Activated T-cell treated with anti-CD3 and anti-CD28 coated beads, Interleukin-2, amount 50 U/mL, for 4 hours (primary cell): ENCODE measurements around the gene TAF3. TPM values are rescaled to one million over a fixed set of nuclear protein-coding genes. Genes with fewer than 3 reads are reported as not detected.

Experiments used
- ATAC-seq, 2 donors: fragments of 200-7000 bp; cut with Tn5 transposase; one replicate each; pipeline ENCODE4 v1.10.0; 2021
- DNase-seq: peaks from one replicate; pipeline ENCODE4 v3.0.0-alpha.2; 2020
- H3K27me3 Mint-ChIP-seq: one replicate; pipeline ENCODE4 v1.8.0; 2021; ENCODE audit warnings: low read depth, mixed read lengths
- H3K36me3 Mint-ChIP-seq: one replicate; pipeline ENCODE4 v1.8.0; 2022; ENCODE audit warnings: mixed read lengths; ENCODE audit not compliant: insufficient read depth
- H3K4me1 Mint-ChIP-seq: one replicate; pipeline ENCODE4 v1.8.0; 2021; ENCODE audit warnings: low read depth, mixed read lengths
- H3K4me3 Mint-ChIP-seq: one replicate; pipeline ENCODE4 v1.8.0; 2021; ENCODE audit warnings: mild to moderate bottlenecking, moderate library complexity, mixed read lengths
- H3K9me3 Mint-ChIP-seq: one replicate; pipeline ENCODE4 v1.8.0; 2021; ENCODE audit warnings: mixed read lengths
- total RNA-seq, 3 donors: library from RNA; stranded (reverse); gene quantifications; one replicate each; pipeline ENCODE4 v1.2.1, GENCODE V29; 2021

Gene TAF3
- total RNA-seq, 3 donors from 2014 or later, result 21.0 to 22.2 (median 22.0) TPM

DNA sequence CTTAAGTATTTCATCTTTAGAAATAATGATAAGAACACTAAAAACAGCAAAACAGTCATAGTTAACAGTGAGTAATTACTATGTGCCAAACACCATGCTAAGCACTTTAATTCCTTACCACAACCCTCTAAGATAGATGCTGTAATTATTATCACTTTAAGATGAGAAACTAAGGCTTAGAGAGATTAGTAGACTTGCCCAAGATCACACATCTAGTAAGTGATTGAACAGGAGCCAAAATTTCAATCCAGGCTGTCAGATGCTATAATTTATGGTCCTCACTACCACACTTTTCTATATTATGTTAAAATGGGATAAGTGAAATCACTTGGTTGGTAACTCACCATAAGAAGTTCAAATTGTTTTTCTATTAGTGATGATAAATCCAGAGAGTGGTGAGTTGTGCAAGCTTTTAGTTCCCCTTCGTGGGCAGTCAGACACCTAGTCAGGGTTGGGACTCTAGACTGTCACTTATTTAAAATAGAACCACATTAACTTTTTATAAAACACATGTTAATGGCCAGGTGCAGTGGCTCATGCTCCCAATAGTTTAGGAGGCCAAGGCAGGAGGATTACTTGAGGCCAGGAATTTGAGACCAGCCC is 150.3 kb downstream of the TAF3 start:
- Mint-ChIP-seq H3K4me1 (peaks cover 5% of the 10 kb centered on the region), H3K27me3 (no peaks in the 10 kb centered on the region), H3K36me3 (peaks cover 42% of the 10 kb centered on the region), H3K4me3 (no peak overlapping the region), H3K9me3 (no peaks in the 10 kb centered on the region)
- DNase-seq (no peak), ATAC-seq (peak in 1 of 2 donors; percentile 38)

DNA sequence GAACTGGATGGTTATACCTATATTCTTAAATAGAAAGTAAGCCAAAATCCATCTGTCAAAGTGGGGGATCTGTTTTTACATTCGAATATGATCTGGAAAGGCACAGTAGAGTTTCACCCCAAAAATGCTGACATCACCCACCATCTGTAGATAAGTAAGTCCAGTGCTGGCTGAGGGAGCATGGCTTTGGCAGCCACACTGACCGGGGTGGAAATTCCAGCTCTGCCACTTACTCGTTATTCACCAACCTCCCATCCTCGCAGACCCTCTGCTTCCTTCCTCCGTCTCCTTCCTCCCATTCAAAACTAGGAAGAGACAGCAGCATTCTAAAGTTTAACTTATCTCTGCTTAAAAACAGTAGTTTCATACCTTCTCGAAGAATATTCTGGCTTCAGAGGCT is 151.3 kb downstream of the TAF3 start:
- H3K9me3 Mint-ChIP-seq, result no peaks in the 10 kb centered on the region
- ATAC-seq (no peak), DNase-seq (no peak)
- no peaks in the 10 kb centered on the region for H3K27me3 Mint-ChIP-seq
- no peak overlapping the region for H3K4me3 Mint-ChIP-seq
- H3K4me1 Mint-ChIP-seq, result peaks cover 5% of the 10 kb centered on the region
- H3K36me3 Mint-ChIP-seq, result peaks cover 39% of the 10 kb centered on the region

GRCh38 chr10:7971949-7972348 is 153.6 kb downstream of the TAF3 start:
- DNase-seq (no peak), ATAC-seq (no peak)
- Mint-ChIP-seq H3K36me3 (peaks cover 34% of the 10 kb centered on the region), H3K4me1 (peaks cover 2% of the 10 kb centered on the region), H3K27me3 (no peaks in the 10 kb centered on the region), H3K9me3 (no peaks in the 10 kb centered on the region), H3K4me3 (no peak overlapping the region)

GRCh38 chr10:7972367-7972766 is 154.1 kb downstream of the TAF3 start:
- Mint-ChIP-seq H3K36me3 (peaks cover 38% of the 10 kb centered on the region), H3K4me3 (no peak overlapping the region), H3K27me3 (no peaks in the 10 kb centered on the region), H3K4me1 (peaks cover 2% of the 10 kb centered on the region), H3K9me3 (no peaks in the 10 kb centered on the region)
- no peak for ATAC-seq
- no peak for DNase-seq

- Mint-ChIP-seq H3K4me3 (no peak overlapping the region), H3K36me3 (peaks cover 50% of the 10 kb centered on the region), H3K4me1 (no peaks in the 10 kb centered on the region), H3K27me3 (no peaks in the 10 kb centered on the region), H3K9me3 (no peaks in the 10 kb centered on the region)
- ATAC-seq (no peak), DNase-seq (no peak)
Measured at GRCh38 chr10:7980196-7980595, 161.9 kb downstream of the TAF3 start.

DNA sequence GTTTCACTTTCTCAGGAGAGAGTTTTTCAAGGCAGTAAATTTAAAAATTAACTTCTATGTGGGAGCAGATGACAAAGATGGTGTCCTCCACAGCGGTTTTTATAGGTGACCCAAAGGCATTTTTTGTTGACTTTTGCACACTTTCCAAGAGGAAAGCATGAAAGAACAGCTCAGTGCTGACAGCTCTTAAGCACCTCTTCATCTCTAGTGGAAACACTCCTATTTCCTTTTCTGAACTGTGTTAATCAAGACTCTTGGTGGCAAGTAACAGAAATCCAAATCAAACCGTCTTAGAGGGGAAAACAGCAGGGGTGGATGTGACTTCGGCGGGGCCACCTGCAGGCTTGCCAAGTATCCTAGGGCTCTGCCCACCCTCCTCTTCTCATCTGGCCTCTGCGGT is 164.4 kb downstream of the TAF3 start:
- ATAC-seq (no peak), DNase-seq (no peak)
- Mint-ChIP-seq H3K4me1 (no peaks in the 10 kb centered on the region), H3K36me3 (peaks cover 51% of the 10 kb centered on the region), H3K27me3 (no peaks in the 10 kb centered on the region), H3K4me3 (no peak overlapping the region), H3K9me3 (no peaks in the 10 kb centered on the region)

- Mint-ChIP-seq H3K4me3 (no peak overlapping the region), H3K4me1 (no peaks in the 10 kb centered on the region), H3K36me3 (peaks cover 44% of the 10 kb centered on the region), H3K27me3 (no peaks in the 10 kb centered on the region), H3K9me3 (no peaks in the 10 kb centered on the region)
- no peak for DNase-seq
- ATAC-seq, result no peak
Measured at GRCh38 chr10:7984325-7984724, 166.0 kb downstream of the TAF3 start.

DNA sequence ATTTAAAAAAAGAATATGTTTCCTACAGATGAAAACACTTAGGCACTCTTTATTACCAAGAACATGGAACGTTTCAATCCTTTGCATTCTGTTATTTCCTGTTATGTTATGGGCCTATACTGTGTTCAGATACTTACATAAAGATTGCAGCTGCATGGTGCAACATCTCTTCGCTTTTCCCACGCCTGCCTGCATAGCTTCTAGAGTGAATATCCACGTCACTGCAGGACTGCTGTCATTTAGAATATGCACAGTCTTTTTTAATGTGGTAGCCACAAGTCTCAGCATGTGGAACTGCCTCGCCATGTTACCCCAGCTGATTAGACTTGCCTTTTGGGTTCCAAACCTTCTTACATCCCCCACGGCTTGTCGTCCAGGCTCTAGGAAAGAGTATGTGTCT is 166.6 kb downstream of the TAF3 start:
- H3K27me3 Mint-ChIP-seq, result no peaks in the 10 kb centered on the region
- H3K4me3 Mint-ChIP-seq, result no peak overlapping the region
- no peak for DNase-seq
- ATAC-seq, result no peak
- no peaks in the 10 kb centered on the region for H3K4me1 Mint-ChIP-seq
- H3K36me3 Mint-ChIP-seq, result peaks cover 40% of the 10 kb centered on the region
- no peaks in the 10 kb centered on the region for H3K9me3 Mint-ChIP-seq

GRCh38 chr10:7986851-7987250 is 168.5 kb downstream of the TAF3 start:
- ATAC-seq (no peak), DNase-seq (no peak)
- Mint-ChIP-seq H3K36me3 (peaks cover 31% of the 10 kb centered on the region), H3K4me1 (no peaks in the 10 kb centered on the region), H3K4me3 (no peak overlapping the region), H3K27me3 (no peaks in the 10 kb centered on the region), H3K9me3 (no peaks in the 10 kb centered on the region)

- no peak for ATAC-seq
- H3K4me1 Mint-ChIP-seq, result no peaks in the 10 kb centered on the region
- H3K36me3 Mint-ChIP-seq, result peaks cover 34% of the 10 kb centered on the region
- no peak for DNase-seq
- H3K27me3 Mint-ChIP-seq, result no peaks in the 10 kb centered on the region
- no peak overlapping the region for H3K4me3 Mint-ChIP-seq
- H3K9me3 Mint-ChIP-seq, result no peaks in the 10 kb centered on the region
Measured at GRCh38 chr10:7988989-7989388, 170.7 kb downstream of the TAF3 start.

DNA sequence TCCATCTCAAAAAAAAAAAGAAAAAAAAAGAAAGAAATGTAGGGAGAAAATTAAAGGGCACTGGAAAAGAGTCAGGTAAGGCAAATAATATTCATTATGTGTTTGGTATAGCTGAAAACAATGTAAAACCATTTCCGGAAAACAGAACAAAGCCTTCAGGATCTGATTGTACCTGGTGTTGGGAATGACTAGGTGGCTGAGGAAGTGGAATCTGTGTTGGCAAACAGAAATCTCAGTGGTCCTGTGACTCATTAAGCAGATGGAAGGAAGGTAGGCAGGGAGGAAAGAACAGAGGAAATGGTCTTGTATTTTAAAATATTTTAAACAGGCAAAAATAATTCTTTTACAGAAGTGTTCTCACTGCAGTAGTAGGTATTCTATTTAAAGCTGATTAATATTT is 180.5 kb downstream of the TAF3 start:
- no peak for DNase-seq
- Mint-ChIP-seq H3K9me3 (peaks cover 25% of the 10 kb centered on the region), H3K4me1 (no peaks in the 10 kb centered on the region), H3K27me3 (no peaks in the 10 kb centered on the region), H3K4me3 (no peak overlapping the region), H3K36me3 (peaks cover 33% of the 10 kb centered on the region)
- no peak for ATAC-seq

DNA sequence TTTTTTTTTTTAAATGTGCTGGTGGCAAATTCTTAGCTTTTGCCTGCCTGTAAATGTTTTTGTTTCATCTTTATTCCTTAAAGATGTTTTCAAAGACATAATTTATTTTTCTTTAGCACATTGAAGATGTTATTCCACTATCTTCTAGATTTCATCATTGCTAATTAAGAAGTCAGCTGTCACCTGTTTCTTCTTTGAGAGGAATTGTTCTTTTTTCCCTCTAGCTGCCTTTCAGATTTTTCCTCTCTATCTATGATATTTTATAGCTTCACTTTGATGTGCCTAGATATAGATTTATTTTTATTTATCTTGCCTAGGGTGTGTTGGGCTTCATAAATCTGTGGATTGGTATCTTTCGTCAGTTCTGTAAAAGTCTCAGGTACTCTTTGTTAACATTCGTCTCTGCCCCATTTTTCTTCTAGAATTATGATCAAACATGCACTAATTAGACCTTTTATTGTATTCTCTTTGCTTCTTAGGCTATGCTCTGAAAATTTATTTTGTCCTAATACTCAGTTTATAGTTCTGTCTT is 186.2 kb downstream of the TAF3 start:
- ATAC-seq (no peak), DNase-seq (no peak)
- H3K4me3 Mint-ChIP-seq, result no peak overlapping the region
- H3K27me3 Mint-ChIP-seq, result no peaks in the 10 kb centered on the region
- peaks cover 34% of the 10 kb centered on the region for H3K36me3 Mint-ChIP-seq
- H3K9me3 Mint-ChIP-seq, result peaks cover 29% of the 10 kb centered on the region
- H3K4me1 Mint-ChIP-seq, result no peaks in the 10 kb centered on the region

- no peak overlapping the region for H3K4me3 Mint-ChIP-seq
- H3K9me3 Mint-ChIP-seq, result peaks cover 22% of the 10 kb centered on the region
- no peaks in the 10 kb centered on the region for H3K27me3 Mint-ChIP-seq
- H3K4me1 Mint-ChIP-seq, result no peaks in the 10 kb centered on the region
- DNase-seq (no peak), ATAC-seq (no peak)
- peaks cover 30% of the 10 kb centered on the region for H3K36me3 Mint-ChIP-seq
Measured at GRCh38 chr10:8006274-8006999, 188.1 kb downstream of the TAF3 start.

- DNase-seq, result no peak
- no peak for ATAC-seq
- Mint-ChIP-seq H3K36me3 (peaks cover 26% of the 10 kb centered on the region), H3K4me1 (no peaks in the 10 kb centered on the region), H3K27me3 (no peaks in the 10 kb centered on the region), H3K9me3 (peaks cover 4% of the 10 kb centered on the region), H3K4me3 (no peak overlapping the region)
Measured at GRCh38 chr10:8009031-8009430, 190.7 kb downstream of the TAF3 start.

DNA sequence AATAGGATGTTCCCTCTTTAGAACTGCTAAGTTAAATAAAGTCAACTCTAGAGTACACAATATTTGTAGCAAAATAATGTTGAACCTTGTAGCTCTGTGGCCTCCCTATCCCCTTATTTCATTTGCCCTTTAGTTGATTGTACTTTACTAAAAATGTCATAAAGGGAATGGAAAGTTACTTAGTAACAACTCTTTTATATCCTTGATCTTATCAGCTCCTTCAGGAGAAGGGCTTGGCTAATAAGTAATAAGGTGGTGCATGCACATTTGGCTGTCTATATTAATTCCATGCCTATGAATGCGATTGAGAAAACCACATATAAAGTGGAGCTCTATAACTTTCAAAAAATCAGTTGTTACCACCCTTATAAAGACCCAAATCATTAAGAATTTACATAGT is 194.7 kb downstream of the TAF3 start:
- Mint-ChIP-seq H3K9me3 (no peaks in the 10 kb centered on the region), H3K36me3 (peaks cover 26% of the 10 kb centered on the region), H3K4me3 (no peak overlapping the region), H3K4me1 (no peaks in the 10 kb centered on the region), H3K27me3 (no peaks in the 10 kb centered on the region)
- no peak for ATAC-seq
- DNase-seq, result no peak
